Thoracic aorta (tissue), 2 donors: ENCODE results near the gene TMEM176A. TPM values are rescaled to one million over a fixed set of nuclear protein-coding genes. Genes with fewer than 3 reads are reported as not detected.

ENCODE experiments used
- ATAC-seq: fragments of 150-250 bp; one replicate; pipeline ENCODE4 v1.8.0; 2017; ENCODE audit warnings: low read depth; ENCODE audit not compliant: insufficient number of reproducible peaks, low FRiP score
- DNase-seq: peaks from one replicate; pipeline ENCODE4 v3.0.0-alpha.2; 2020; ENCODE audit warnings: low spot score
- H3K27ac ChIP-seq, 2 donors: fragments of 200-600 bp; sonication (generic); 1 replicate in 1 of 2; 2 replicates in 1 of 2; pipeline ENCODE4 v1.5.1; 2016; ENCODE audit warnings: mild to moderate bottlenecking in 2 of 2, moderate library complexity in 2 of 2
- H3K27me3 ChIP-seq: fragments of 200-600 bp; sonication (generic); replicated peaks from 2 replicates; pipeline ENCODE4 v1.6.0; 2016; ENCODE audit warnings: mild to moderate bottlenecking; ENCODE audit not compliant: insufficient read depth
- H3K36me3 ChIP-seq: fragments of 200-600 bp; sonication (generic); one replicate; pipeline ENCODE4 v1.5.1; 2016
- H3K4me1 ChIP-seq, 2 donors: fragments of 200-600 bp; sonication (generic); 1 replicate in 1 of 2; 2 replicates in 1 of 2; pipeline versions ENCODE4 v1.5.1 to v1.6.0; 2016; ENCODE audit warnings: low read depth in 2 of 2, mild to moderate bottlenecking in 1 of 2; ENCODE audit not compliant: control insufficient read depth in 1 of 2
- H3K4me3 ChIP-seq: fragments of 200-600 bp; sonication (generic); 2 replicates; pipeline ENCODE4 v1.5.1; 2016; ENCODE audit warnings: mild to moderate bottlenecking
- H3K9me3 ChIP-seq: fragments of 200-600 bp; sonication (generic); 2 replicates; pipeline ENCODE4 v1.5.1; 2016
- total RNA-seq, 2 donors: library from RNA; depleted of rRNA; stranded (reverse); fragments of >200 nt; gene quantifications; one replicate each; pipeline versions ENCODE4 v1.1.0 to v1.2.3, GENCODE V29; 2016
- TF ChIP-seq, protein P1 (sequence below): fragments of 200-600 bp; sonication (generic); IDR thresholded peaks from one replicate; pipeline ENCODE4 v1.5.1; 2019; ENCODE audit warnings: antibody characterized with exemption

TMEM176A gene
- total RNA-seq, 2 donors from 2014 or later = 9.1 to 23.4 TPM

DNA sequence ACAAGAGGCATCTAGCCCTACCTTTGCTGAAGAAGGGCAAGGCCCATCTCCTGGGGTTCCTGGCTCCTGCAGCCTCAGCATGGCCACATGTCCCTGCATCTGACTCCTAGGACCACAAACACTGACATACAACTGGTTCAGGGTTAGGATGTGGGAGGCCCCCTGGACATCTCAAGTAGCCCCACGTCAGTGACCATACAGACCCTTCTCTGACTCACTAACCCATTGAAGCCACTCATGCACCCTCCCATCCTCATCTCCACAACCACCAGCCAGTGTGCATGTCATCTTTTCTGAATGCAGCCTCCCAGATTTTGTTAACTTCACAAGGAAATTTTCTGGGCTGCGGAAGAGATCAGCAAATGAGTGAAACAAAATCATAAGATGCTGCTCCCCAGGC lies 18.6 kb upstream of the TMEM176A start:
- Histone ChIP-seq H3K27ac (no peak overlapping the region), H3K4me1 (no peaks in the 10 kb centered on the region), H3K27me3 (no peaks in the 10 kb centered on the region), H3K4me3 (no peak overlapping the region), H3K9me3 (no peaks in the 10 kb centered on the region), H3K36me3 (no peaks in the 10 kb centered on the region)
- no peak for DNase-seq
- TF ChIP-seq, protein P1, sequence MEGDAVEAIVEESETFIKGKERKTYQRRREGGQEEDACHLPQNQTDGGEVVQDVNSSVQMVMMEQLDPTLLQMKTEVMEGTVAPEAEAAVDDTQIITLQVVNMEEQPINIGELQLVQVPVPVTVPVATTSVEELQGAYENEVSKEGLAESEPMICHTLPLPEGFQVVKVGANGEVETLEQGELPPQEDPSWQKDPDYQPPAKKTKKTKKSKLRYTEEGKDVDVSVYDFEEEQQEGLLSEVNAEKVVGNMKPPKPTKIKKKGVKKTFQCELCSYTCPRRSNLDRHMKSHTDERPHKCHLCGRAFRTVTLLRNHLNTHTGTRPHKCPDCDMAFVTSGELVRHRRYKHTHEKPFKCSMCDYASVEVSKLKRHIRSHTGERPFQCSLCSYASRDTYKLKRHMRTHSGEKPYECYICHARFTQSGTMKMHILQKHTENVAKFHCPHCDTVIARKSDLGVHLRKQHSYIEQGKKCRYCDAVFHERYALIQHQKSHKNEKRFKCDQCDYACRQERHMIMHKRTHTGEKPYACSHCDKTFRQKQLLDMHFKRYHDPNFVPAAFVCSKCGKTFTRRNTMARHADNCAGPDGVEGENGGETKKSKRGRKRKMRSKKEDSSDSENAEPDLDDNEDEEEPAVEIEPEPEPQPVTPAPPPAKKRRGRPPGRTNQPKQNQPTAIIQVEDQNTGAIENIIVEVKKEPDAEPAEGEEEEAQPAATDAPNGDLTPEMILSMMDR = no peak
- ATAC-seq = no peak

- ATAC-seq = no peak
- Histone ChIP-seq H3K4me3 (no peak overlapping the region), H3K27me3 (no peaks in the 10 kb centered on the region), H3K4me1 (peaks cover 0 to 4% of the 10 kb centered on the region in 2 donors), H3K27ac (no peak overlapping the region), H3K9me3 (no peaks in the 10 kb centered on the region), H3K36me3 (no peaks in the 10 kb centered on the region)
- DNase-seq = no peak
- TF ChIP-seq, protein P1 = no peak
Measured at GRCh38 chr7:150784120-150784736, 16.3 kb upstream of the TMEM176A start.

GRCh38 chr7:150784954-150785353 lies 15.6 kb upstream of the TMEM176A start:
- Histone ChIP-seq H3K36me3 (no peaks in the 10 kb centered on the region), H3K27ac (no peak overlapping the region), H3K4me3 (no peak overlapping the region), H3K9me3 (no peaks in the 10 kb centered on the region), H3K4me1 (peaks cover 0 to 4% of the 10 kb centered on the region in 2 donors), H3K27me3 (no peaks in the 10 kb centered on the region)
- TF ChIP-seq, protein P1 = no peak
- no peak for DNase-seq
- no peak for ATAC-seq

DNA sequence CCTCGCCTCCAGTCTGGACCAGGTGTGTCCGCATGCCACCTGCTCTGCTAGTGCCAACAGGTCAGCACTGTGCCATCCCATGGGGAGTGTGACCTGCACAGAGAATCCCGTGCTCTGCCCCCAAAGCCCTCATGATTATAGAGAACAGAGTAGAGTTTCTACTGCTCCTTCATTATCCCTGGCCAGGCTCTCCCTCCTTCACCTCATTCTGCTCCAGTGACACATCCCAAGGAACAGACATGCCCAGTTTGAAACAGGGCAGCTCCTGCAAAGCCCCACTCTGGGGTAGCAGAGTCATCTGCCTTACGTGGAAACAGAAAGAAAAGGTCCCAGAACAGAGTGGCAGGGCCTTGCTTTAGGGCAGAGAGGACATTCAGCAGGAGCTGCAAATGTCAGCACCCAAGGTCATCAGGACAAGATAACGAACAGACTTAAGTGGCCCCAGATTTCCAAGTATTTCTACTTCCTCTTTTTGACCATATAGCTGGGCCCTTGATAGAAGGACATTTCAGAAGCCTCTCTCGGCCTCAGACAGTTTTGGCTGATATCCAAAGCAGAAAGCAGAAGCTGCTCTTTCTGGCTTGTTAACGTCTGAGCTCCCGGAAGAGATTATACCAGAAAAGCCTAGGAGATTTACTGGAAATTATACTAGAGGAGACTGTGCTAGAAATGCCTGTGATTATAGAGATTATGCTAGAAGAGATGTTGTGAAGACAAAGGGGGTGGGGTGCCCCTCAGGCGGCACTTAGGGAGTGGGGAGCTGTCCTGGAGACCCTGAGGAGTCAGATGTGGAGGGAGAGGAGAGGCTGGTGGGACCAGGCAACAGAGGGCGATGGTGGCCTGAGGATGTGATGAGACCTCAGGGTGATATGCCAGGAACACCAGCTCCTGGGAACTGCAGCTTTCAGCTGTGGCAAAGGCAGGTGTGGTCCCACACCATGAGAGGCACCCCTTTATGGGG lies 13.0 kb upstream of the TMEM176A start:
- ATAC-seq = no peak
- peaks cover 0 to 4% of the 10 kb centered on the region in 2 donors for H3K4me1 ChIP-seq
- peak overlapping the region in 1 of 2 donors; percentile 23 for H3K27ac ChIP-seq
- TF ChIP-seq, protein P1 = no peak
- no peaks in the 10 kb centered on the region for H3K9me3 ChIP-seq
- H3K36me3 ChIP-seq = no peaks in the 10 kb centered on the region
- H3K27me3 ChIP-seq = no peaks in the 10 kb centered on the region
- no peak overlapping the region for H3K4me3 ChIP-seq
- DNase-seq = no peak
